DMS114 treated with DMSO at 0.1 percent for 48 hours (cell line): Measurements from ENCODE around the gene MGRN1.

Experiments
- DNase-seq: peaks from one replicate; lab custom pipeline; 2025; ENCODE audit not compliant: unreplicated experiment; lab: John Stamatoyannopoulos, UW

Gene MGRN1

GRCh38 chr16:4673387-4674046 is 48.9 kb downstream of the MGRN1 start:
- no peak for DNase-seq

- DNase-seq: no peak
Measured at GRCh38 chr16:4674926-4675530, 50.4 kb downstream of the MGRN1 start.

- DNase-seq: no peak
Measured at GRCh38 chr16:4675864-4676786, 51.5 kb downstream of the MGRN1 start.

- no peak for DNase-seq
Measured at GRCh38 chr16:4676831-4677230, 52.2 kb downstream of the MGRN1 start.

- no peak for DNase-seq
Measured at GRCh38 chr16:4677390-4677789, 52.8 kb downstream of the MGRN1 start.

- DNase-seq: no peak
Measured at GRCh38 chr16:4677994-4678393, 53.4 kb downstream of the MGRN1 start.

GRCh38 chr16:4678596-4678995 is 54.0 kb downstream of the MGRN1 start:
- no peak for DNase-seq

GRCh38 chr16:4679156-4679849 is 54.7 kb downstream of the MGRN1 start:
- DNase-seq: no peak

GRCh38 chr16:4679850-4680636 is 55.4 kb downstream of the MGRN1 start:
- DNase-seq: no peak

- no peak for DNase-seq
Measured at GRCh38 chr16:4680673-4681470, 56.2 kb downstream of the MGRN1 start.

- DNase-seq: no peak
Measured at GRCh38 chr16:4681471-4682083, 57.0 kb downstream of the MGRN1 start.

- DNase-seq: no peak
Measured at GRCh38 chr16:4682084-4682591, 57.5 kb downstream of the MGRN1 start.

GRCh38 chr16:4682616-4683254 is 58.1 kb downstream of the MGRN1 start:
- DNase-seq: no peak

- DNase-seq: no peak
Measured at GRCh38 chr16:4683255-4684057, 58.8 kb downstream of the MGRN1 start.

GRCh38 chr16:4684058-4684715 is 59.6 kb downstream of the MGRN1 start:
- no peak for DNase-seq

- no peak for DNase-seq
Measured at GRCh38 chr16:4684763-4685162, 60.1 kb downstream of the MGRN1 start.

- DNase-seq: no peak
Measured at GRCh38 chr16:4685292-4685691, 60.7 kb downstream of the MGRN1 start.
